B cell (primary cell): Measurements from ENCODE around the gene SERTAD2.

Experiments used
- CTCF ChIP-seq: fragments of 200-600 bp; IDR thresholded peaks from one replicate; pipeline ENCODE4 v1.8.0; 2022; ENCODE audit warnings: antibody characterized with exemption, mild to moderate bottlenecking
- EZH2 ChIP-seq: IDR thresholded peaks from 2 replicates; pipeline ENCODE4 v1.6.1; 2012; ENCODE audit warnings: borderline replicate concordance, low read depth, mild to moderate bottlenecking, moderate library complexity, low read length; ENCODE audit not compliant: insufficient read depth, poor library complexity, severe bottlenecking

GRCh38 chr2:64666810-64667438 is 13.2 kb upstream of the SERTAD2 start:
- TF ChIP-seq CTCF (no peak), EZH2 (no peak)
